ENCODE data around the gene ATOX1.

DNA sequence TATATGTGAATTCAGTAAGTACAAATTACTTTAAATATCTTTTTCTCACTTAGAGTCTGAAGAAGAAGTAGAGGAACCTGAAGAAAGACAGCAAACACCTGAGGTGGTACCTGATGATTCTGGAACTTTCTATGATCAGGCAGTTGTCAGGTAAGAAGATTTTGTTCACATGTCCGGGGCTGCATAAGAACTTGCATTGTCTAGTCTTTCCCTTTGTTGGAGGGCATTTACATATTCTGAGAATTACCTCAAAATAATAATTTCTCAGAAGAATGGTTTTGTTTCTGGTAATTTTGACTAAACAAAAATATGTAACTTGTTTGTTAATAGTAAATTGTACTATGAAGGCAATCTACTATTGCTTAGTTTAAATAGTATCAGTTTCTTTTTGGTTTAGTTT, 37.0 kb upstream of the ATOX1 start:
- TF ChIP-seq EZH2 (IDR thresholded peaks at IDR 0.05; ENCODE audit: insufficient read depth, poor library complexity, severe bottlenecking) (no peak), EZH2phosphoT487 (IDR thresholded peaks at IDR 0.05; ENCODE audit: insufficient read depth, low read depth) (no peak)
